ENCODE data around the gene MYZAP. TPM values are rescaled to one million over a fixed set of nuclear protein-coding genes. Genes with fewer than 3 reads are reported as not detected.

The MYZAP gene
- polyA plus RNA-seq, 2 of the 4 experiments (the other 2 are of a cell fraction) = 1.2 to 2.4 TPM

DNA sequence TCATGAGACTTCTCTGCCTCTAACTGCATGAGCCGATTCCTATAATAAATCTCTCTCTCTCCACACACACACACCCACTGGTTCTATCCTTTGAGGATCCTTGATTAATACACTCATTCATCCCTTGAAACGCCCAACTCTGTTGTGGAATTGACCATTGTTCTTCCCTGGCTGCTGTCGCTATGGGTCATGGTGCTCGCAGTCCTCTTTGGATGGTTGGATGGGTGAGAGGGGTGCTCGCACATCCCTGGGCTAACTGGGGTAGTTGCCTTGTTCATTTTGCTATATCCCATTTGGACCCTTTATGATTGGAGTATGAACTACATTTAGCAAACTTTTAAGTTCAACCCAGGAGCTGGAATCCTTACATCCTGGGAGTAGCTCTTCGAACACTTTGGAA, 33.9 kb upstream of the MYZAP start (continued):
- TF ChIP-seq HOXB5 (CRISPR knock-in tag; IDR thresholded peaks at IDR 0.05) (no peak), NPAS2 (CRISPR knock-in tag; IDR thresholded peaks at IDR 0.05; ENCODE audit: borderline replicate concordance) (no peak)

DNA sequence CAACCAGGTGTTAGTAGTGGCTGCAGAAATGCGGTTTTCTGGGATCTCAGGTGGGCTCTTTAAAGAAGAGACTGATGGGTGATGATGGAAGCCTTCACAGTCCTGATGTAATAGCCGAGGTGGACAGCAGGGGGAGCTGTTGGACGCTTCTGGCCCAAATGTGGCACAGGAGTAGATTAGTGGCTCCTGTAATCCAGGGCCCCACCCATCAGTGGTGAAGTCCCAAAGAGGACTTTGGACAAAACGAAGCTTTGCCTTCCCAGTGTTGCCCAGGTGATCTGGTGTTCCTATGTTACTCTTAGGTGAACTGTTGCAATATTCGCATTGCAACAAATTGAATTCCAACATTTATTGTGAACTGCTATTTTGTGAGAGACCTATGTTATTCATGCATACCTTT, 31.8 kb upstream of the MYZAP start:
- no peak overlapping the region for H3K27ac ChIP-seq
- DNase-seq (ENCODE audit: low read depth in 1 of 2, low spot score in 1 of 2) (peak; percentile 69), ATAC-seq (peak; percentile 60 to 84), FAIRE-seq (peak; percentile 82)
- ChIA-PET POLR2A (no interaction called here), CTCF (interaction anchor here (0.7 to 13.4 kb wide), 61 partner anchors 9 to 987 kb away, joined by 3 to 286 read pairs (median 6); partner anchors contain the start of genes MYZAP and POLR2M)
- no peak overlapping the region for H3K4me3 ChIP-seq
- TF ChIP-seq, protein P1, sequence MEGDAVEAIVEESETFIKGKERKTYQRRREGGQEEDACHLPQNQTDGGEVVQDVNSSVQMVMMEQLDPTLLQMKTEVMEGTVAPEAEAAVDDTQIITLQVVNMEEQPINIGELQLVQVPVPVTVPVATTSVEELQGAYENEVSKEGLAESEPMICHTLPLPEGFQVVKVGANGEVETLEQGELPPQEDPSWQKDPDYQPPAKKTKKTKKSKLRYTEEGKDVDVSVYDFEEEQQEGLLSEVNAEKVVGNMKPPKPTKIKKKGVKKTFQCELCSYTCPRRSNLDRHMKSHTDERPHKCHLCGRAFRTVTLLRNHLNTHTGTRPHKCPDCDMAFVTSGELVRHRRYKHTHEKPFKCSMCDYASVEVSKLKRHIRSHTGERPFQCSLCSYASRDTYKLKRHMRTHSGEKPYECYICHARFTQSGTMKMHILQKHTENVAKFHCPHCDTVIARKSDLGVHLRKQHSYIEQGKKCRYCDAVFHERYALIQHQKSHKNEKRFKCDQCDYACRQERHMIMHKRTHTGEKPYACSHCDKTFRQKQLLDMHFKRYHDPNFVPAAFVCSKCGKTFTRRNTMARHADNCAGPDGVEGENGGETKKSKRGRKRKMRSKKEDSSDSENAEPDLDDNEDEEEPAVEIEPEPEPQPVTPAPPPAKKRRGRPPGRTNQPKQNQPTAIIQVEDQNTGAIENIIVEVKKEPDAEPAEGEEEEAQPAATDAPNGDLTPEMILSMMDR (IDR thresholded peaks at IDR 0.05) = peak; percentile 94
- peak; percentile 85 for TF ChIP-seq RAD21 (conservative IDR thresholded peaks at IDR 0.05 in 1 of 2, IDR thresholded peaks at IDR 0.05 in 1 of 2)
- TF ChIP-seq EP300 (IDR thresholded peaks at IDR 0.05) = no peak
- TF ChIP-seq, protein P2, sequence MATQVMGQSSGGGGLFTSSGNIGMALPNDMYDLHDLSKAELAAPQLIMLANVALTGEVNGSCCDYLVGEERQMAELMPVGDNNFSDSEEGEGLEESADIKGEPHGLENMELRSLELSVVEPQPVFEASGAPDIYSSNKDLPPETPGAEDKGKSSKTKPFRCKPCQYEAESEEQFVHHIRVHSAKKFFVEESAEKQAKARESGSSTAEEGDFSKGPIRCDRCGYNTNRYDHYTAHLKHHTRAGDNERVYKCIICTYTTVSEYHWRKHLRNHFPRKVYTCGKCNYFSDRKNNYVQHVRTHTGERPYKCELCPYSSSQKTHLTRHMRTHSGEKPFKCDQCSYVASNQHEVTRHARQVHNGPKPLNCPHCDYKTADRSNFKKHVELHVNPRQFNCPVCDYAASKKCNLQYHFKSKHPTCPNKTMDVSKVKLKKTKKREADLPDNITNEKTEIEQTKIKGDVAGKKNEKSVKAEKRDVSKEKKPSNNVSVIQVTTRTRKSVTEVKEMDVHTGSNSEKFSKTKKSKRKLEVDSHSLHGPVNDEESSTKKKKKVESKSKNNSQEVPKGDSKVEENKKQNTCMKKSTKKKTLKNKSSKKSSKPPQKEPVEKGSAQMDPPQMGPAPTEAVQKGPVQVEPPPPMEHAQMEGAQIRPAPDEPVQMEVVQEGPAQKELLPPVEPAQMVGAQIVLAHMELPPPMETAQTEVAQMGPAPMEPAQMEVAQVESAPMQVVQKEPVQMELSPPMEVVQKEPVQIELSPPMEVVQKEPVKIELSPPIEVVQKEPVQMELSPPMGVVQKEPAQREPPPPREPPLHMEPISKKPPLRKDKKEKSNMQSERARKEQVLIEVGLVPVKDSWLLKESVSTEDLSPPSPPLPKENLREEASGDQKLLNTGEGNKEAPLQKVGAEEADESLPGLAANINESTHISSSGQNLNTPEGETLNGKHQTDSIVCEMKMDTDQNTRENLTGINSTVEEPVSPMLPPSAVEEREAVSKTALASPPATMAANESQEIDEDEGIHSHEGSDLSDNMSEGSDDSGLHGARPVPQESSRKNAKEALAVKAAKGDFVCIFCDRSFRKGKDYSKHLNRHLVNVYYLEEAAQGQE (IDR thresholded peaks at IDR 0.05) = no peak
- no peak for TF ChIP-seq CBX8 (IDR thresholded peaks at IDR 0.05)
- TF ChIP-seq HEYL (CRISPR knock-in tag; IDR thresholded peaks at IDR 0.05) = no peak
- TF ChIP-seq CHD2 (IDR thresholded peaks at IDR 0.05; ENCODE audit: low read length, partially characterized antibody) = no peak
- TF ChIP-seq, protein P3, sequence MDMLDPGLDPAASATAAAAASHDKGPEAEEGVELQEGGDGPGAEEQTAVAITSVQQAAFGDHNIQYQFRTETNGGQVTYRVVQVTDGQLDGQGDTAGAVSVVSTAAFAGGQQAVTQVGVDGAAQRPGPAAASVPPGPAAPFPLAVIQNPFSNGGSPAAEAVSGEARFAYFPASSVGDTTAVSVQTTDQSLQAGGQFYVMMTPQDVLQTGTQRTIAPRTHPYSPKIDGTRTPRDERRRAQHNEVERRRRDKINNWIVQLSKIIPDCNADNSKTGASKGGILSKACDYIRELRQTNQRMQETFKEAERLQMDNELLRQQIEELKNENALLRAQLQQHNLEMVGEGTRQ (IDR thresholded peaks at IDR 0.05) = no peak
- no peak for TF ChIP-seq RFX5 (IDR thresholded peaks at IDR 0.05)
- no peak for TF ChIP-seq RCOR1 (IDR thresholded peaks at IDR 0.05; ENCODE audit: low read depth, low read length)
- TF ChIP-seq SMC3 (IDR thresholded peaks at IDR 0.05) = peak; percentile 83
- no peak for TF ChIP-seq JUN (IDR thresholded peaks at IDR 0.05)
- no peak for TF ChIP-seq CHD4 (IDR thresholded peaks at IDR 0.05; ENCODE audit: borderline replicate concordance)
- no peak for TF ChIP-seq HDAC2 (IDR thresholded peaks at IDR 0.05)
- TF ChIP-seq RARB (CRISPR knock-in tag; IDR thresholded peaks at IDR 0.05) = no peak
- no peak for TF ChIP-seq KDM1A (IDR thresholded peaks at IDR 0.05; ENCODE audit: low read depth)
- no peak for TF ChIP-seq TP53 (CRISPR knock-in tag; IDR thresholded peaks at IDR 0.05)
- TF ChIP-seq NPAS2 (CRISPR knock-in tag; IDR thresholded peaks at IDR 0.05; ENCODE audit: borderline replicate concordance) = no peak
- TF ChIP-seq ZC3H11A (IDR thresholded peaks at IDR 0.05) = no peak
- TF ChIP-seq EHF (CRISPR knock-in tag; IDR thresholded peaks at IDR 0.05) = no peak
- no peak for TF ChIP-seq FOXS1 (CRISPR knock-in tag; IDR thresholded peaks at IDR 0.05)
- no peak for TF ChIP-seq EHMT2 (IDR thresholded peaks at IDR 0.05; ENCODE audit: low read depth)
- H3K4me1 ChIP-seq = peaks cover 12% of the 10 kb centered on the region
- no peaks in the 10 kb centered on the region for H3K9me3 ChIP-seq
- 0 out of 3 replicates have a peak overlapping the region, but pooled peaks have one; percentile 6 for H3K4me2 ChIP-seq
- WGBS (ENCODE audit: missing lambda C conversion rate) = 9% methylated on average over 5 of the region's 5 CpGs
